Mammary epithelial cell (primary cell): Measurements from ENCODE around the gene MTX3.

ENCODE experiments used
- EZH2 ChIP-seq: IDR thresholded peaks from 2 replicates; pipeline ENCODE4 v1.6.1; 2012; ENCODE audit warnings: low read length, inconsistent platforms, borderline replicate concordance
- TF ChIP-seq, protein P1 (sequence below), 2 donors: IDR thresholded peaks in 1 of 2; conservative IDR thresholded peaks in 1 of 2; 2 replicates each; pipeline ENCODE4 v1.5.1; 2011 to 2012; ENCODE audit warnings: inconsistent platforms in 2 of 2, low read length in 2 of 2, mild to moderate bottlenecking in 2 of 2, control low read depth in 1 of 2, low read depth in 1 of 2; ENCODE audit not compliant: insufficient read depth in 1 of 2; ENCODE audit errors: extremely low read depth in 1 of 2

GRCh38 chr5:80025069-80025468 lies 34.0 kb upstream of the MTX3 start:
- no peak for TF ChIP-seq EZH2
- TF ChIP-seq, protein P1, sequence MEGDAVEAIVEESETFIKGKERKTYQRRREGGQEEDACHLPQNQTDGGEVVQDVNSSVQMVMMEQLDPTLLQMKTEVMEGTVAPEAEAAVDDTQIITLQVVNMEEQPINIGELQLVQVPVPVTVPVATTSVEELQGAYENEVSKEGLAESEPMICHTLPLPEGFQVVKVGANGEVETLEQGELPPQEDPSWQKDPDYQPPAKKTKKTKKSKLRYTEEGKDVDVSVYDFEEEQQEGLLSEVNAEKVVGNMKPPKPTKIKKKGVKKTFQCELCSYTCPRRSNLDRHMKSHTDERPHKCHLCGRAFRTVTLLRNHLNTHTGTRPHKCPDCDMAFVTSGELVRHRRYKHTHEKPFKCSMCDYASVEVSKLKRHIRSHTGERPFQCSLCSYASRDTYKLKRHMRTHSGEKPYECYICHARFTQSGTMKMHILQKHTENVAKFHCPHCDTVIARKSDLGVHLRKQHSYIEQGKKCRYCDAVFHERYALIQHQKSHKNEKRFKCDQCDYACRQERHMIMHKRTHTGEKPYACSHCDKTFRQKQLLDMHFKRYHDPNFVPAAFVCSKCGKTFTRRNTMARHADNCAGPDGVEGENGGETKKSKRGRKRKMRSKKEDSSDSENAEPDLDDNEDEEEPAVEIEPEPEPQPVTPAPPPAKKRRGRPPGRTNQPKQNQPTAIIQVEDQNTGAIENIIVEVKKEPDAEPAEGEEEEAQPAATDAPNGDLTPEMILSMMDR (conservative IDR thresholded peaks at IDR 0.05 in 1 of 2, IDR thresholded peaks at IDR 0.05 in 1 of 2; ENCODE audit: extremely low read depth in 1 of 2, insufficient read depth in 1 of 2, low read depth in 1 of 2, low read length in 2 of 2), result no peak
